HG02763 (cell line): Measurements from ENCODE around the gene GABRA5.
"Not testable (repeated sequence)": the region's sequence is repeated elsewhere in the genome, so short reads cannot be mapped to it uniquely, and the experiment has no call there.

Source experiments
- ATAC-seq: cut with Tn5 transposase; IDR thresholded peaks from one replicate; pipeline ENCODE4 v1.9.1; 2021; ENCODE audit warnings: mild to moderate bottlenecking, moderate library complexity; ENCODE audit not compliant: unreplicated experiment

Gene GABRA5

GRCh38 chr15:26875476-26875850 lies 8.6 kb downstream of the GABRA5 start:
- ATAC-seq = no peak

- no peak for ATAC-seq
Observed at GRCh38 chr15:26877831-26878230, 11.0 kb downstream of the GABRA5 start.

GRCh38 chr15:26879706-26880105 lies 12.8 kb downstream of the GABRA5 start:
- ATAC-seq = no peak

GRCh38 chr15:26882112-26882511 lies 15.2 kb downstream of the GABRA5 start:
- no peak for ATAC-seq

- no peak for ATAC-seq
Observed at GRCh38 chr15:26882616-26883365, 15.9 kb downstream of the GABRA5 start.

GRCh38 chr15:26883466-26883865 lies 16.6 kb downstream of the GABRA5 start:
- no peak for ATAC-seq

GRCh38 chr15:26886566-26886965 lies 19.7 kb downstream of the GABRA5 start:
- no peak for ATAC-seq

GRCh38 chr15:26887926-26888666 lies 21.2 kb downstream of the GABRA5 start:
- no peak for ATAC-seq

GRCh38 chr15:26888761-26889160 lies 21.9 kb downstream of the GABRA5 start:
- ATAC-seq = no peak

GRCh38 chr15:26889298-26889898 lies 22.5 kb downstream of the GABRA5 start:
- ATAC-seq = no peak

- no peak for ATAC-seq
Observed at GRCh38 chr15:26890451-26890850, 23.6 kb downstream of the GABRA5 start.

- ATAC-seq = no peak
Observed at GRCh38 chr15:26890988-26891387, 24.1 kb downstream of the GABRA5 start.

- ATAC-seq = peak; percentile 57
Observed at GRCh38 chr15:26891448-26892181, 24.8 kb downstream of the GABRA5 start.

- ATAC-seq = no peak
Observed at GRCh38 chr15:26892182-26892518, 25.3 kb downstream of the GABRA5 start.

- ATAC-seq = no peak
Observed at GRCh38 chr15:26892678-26893077, 25.8 kb downstream of the GABRA5 start.

- ATAC-seq = no peak
Observed at GRCh38 chr15:26893351-26894065, 26.6 kb downstream of the GABRA5 start.

- ATAC-seq = no peak
Observed at GRCh38 chr15:26894181-26894580, 27.3 kb downstream of the GABRA5 start.

GRCh38 chr15:26895346-26895745 lies 28.5 kb downstream of the GABRA5 start:
- not testable (repeated sequence) for ATAC-seq

GRCh38 chr15:26899658-26900057 lies 32.8 kb downstream of the GABRA5 start:
- ATAC-seq = no peak

GRCh38 chr15:26901041-26901440 lies 34.2 kb downstream of the GABRA5 start:
- ATAC-seq = no peak

GRCh38 chr15:26910715-26911114 lies 43.9 kb downstream of the GABRA5 start:
- no peak for ATAC-seq
